KMS-11 (cell line): ENCODE results near the gene SHC2.

Source experiments
- H2AFZ ChIP-seq: fragments of 200-600 bp; sonication (generic); 2 replicates; pipeline ENCODE4 v1.6.1; 2016; ENCODE audit warnings: antibody characterized with exemption, mixed run types, low read depth
- H3K27ac ChIP-seq: fragments of 200-600 bp; sonication (generic); 2 replicates; pipeline ENCODE4 v1.6.1; 2016; ENCODE audit warnings: mild to moderate bottlenecking, mixed run types
- H3K27me3 ChIP-seq: fragments of 200-600 bp; sonication (generic); 2 replicates; pipeline ENCODE4 v1.6.1; 2017; ENCODE audit warnings: mild to moderate bottlenecking, low read depth, mixed run types, moderate library complexity; ENCODE audit not compliant: insufficient read depth
- H3K36me3 ChIP-seq: fragments of 200-600 bp; sonication (generic); 2 replicates; pipeline ENCODE4 v1.6.1; 2017; ENCODE audit warnings: mild to moderate bottlenecking, mixed run types; ENCODE audit not compliant: insufficient read depth
- H3K4me1 ChIP-seq: fragments of 200-600 bp; sonication (generic); 2 replicates; pipeline ENCODE4 v1.6.1; 2016; ENCODE audit warnings: mild to moderate bottlenecking, low read depth, mixed run types; ENCODE audit not compliant: poor library complexity, severe bottlenecking
- H3K4me2 ChIP-seq: fragments of 200-600 bp; sonication (generic); 2 replicates; pipeline ENCODE4 v1.7.0; 2016; ENCODE audit warnings: mild to moderate bottlenecking, mixed run types
- H3K4me3 ChIP-seq: fragments of 200-600 bp; sonication (generic); IDR thresholded peaks from 2 replicates; pipeline ENCODE4 v1.6.1; 2017; ENCODE audit warnings: low read depth, low read length, mixed read lengths; ENCODE audit not compliant: insufficient read depth
- H3K79me2 ChIP-seq: fragments of 200-600 bp; sonication (generic); 2 replicates; pipeline ENCODE4 v1.6.1; 2016; ENCODE audit warnings: low read depth, mixed run types; ENCODE audit not compliant: insufficient read depth
- H3K9ac ChIP-seq: fragments of 200-600 bp; sonication (generic); 2 replicates; pipeline ENCODE4 v1.6.1; 2016; ENCODE audit warnings: mild to moderate bottlenecking, mixed run types
- H4K20me1 ChIP-seq: fragments of 200-600 bp; sonication (generic); 2 replicates; pipeline ENCODE4 v1.6.1; 2016; ENCODE audit warnings: mild to moderate bottlenecking, mixed run types; ENCODE audit not compliant: insufficient read depth
- CTCF ChIP-seq: fragments of 200-600 bp; sonication (generic); conservative IDR thresholded peaks from 2 replicates; pipeline ENCODE4 v1.6.1; 2017; ENCODE audit warnings: low read depth, mild to moderate bottlenecking, antibody characterized with exemption, low read length, moderate library complexity, mixed read lengths

SHC2 gene

GRCh38 chr19:472005-472858 lies 11.4 kb upstream of the SHC2 start:
- no peak overlapping the region for H3K9ac ChIP-seq
- no peaks in the 10 kb centered on the region for H4K20me1 ChIP-seq
- no peak overlapping the region for H3K27ac ChIP-seq
- no peak overlapping the region for H3K4me2 ChIP-seq
- peaks cover 28% of the 10 kb centered on the region; the same call in 1 of the 2 replicates for H3K27me3 ChIP-seq
- no peak overlapping the region for H3K4me3 ChIP-seq
- no peak for TF ChIP-seq CTCF
- no peak overlapping the region for H2AFZ ChIP-seq
- H3K79me2 ChIP-seq = no peaks in the 10 kb centered on the region
- no peaks in the 10 kb centered on the region for H3K36me3 ChIP-seq
- H3K4me1 ChIP-seq = no peaks in the 10 kb centered on the region

GRCh38 chr19:470701-471100 lies 9.9 kb upstream of the SHC2 start:
- H3K79me2 ChIP-seq = no peaks in the 10 kb centered on the region

GRCh38 chr19:469833-470232 lies 9.0 kb upstream of the SHC2 start:
- no peaks in the 10 kb centered on the region for H3K79me2 ChIP-seq
- no peaks in the 10 kb centered on the region for H3K36me3 ChIP-seq
- H3K4me2 ChIP-seq = no peak overlapping the region
- no peak for TF ChIP-seq CTCF
- H2AFZ ChIP-seq = no peak overlapping the region
- H3K27ac ChIP-seq = no peak overlapping the region
- H4K20me1 ChIP-seq = no peaks in the 10 kb centered on the region
- H3K4me3 ChIP-seq = no peak overlapping the region
- H3K9ac ChIP-seq = no peak overlapping the region
- no peaks in the 10 kb centered on the region for H3K4me1 ChIP-seq
- peaks cover 17% of the 10 kb centered on the region; the same call in 1 of the 2 replicates for H3K27me3 ChIP-seq

More at GRCh38 chr19:470701-471100, 9.9 kb upstream of the SHC2 start:
- TF ChIP-seq CTCF = no peak
- H3K36me3 ChIP-seq = no peaks in the 10 kb centered on the region
- H3K4me2 ChIP-seq = no peak overlapping the region
- H4K20me1 ChIP-seq = no peaks in the 10 kb centered on the region
- no peak overlapping the region for H3K4me3 ChIP-seq
- no peak overlapping the region for H3K27ac ChIP-seq
- peaks cover 22% of the 10 kb centered on the region; the same call in 1 of the 2 replicates for H3K27me3 ChIP-seq
- H2AFZ ChIP-seq = no peak overlapping the region
- H3K9ac ChIP-seq = no peak overlapping the region
- H3K4me1 ChIP-seq = no peaks in the 10 kb centered on the region

GRCh38 chr19:468587-469256 lies 7.9 kb upstream of the SHC2 start:
- H3K4me3 ChIP-seq = no peak overlapping the region
- H3K9ac ChIP-seq = no peak overlapping the region
- H3K36me3 ChIP-seq = no peaks in the 10 kb centered on the region
- peaks cover 13% of the 10 kb centered on the region; the same call in 1 of the 2 replicates for H3K27me3 ChIP-seq
- no peak overlapping the region for H3K4me2 ChIP-seq
- H4K20me1 ChIP-seq = no peaks in the 10 kb centered on the region
- no peaks in the 10 kb centered on the region for H3K4me1 ChIP-seq
- no peak for TF ChIP-seq CTCF
- H3K27ac ChIP-seq = no peak overlapping the region
- H3K79me2 ChIP-seq = no peaks in the 10 kb centered on the region
- H2AFZ ChIP-seq = no peak overlapping the region
